Left hindlimb (tissue), 1 donor: ENCODE data around the gene AUNIP.

ENCODE experiments used
- DNase-seq: peaks from one replicate; pipeline ENCODE4 v3.0.0-alpha.2; 2018

The AUNIP gene

DNA sequence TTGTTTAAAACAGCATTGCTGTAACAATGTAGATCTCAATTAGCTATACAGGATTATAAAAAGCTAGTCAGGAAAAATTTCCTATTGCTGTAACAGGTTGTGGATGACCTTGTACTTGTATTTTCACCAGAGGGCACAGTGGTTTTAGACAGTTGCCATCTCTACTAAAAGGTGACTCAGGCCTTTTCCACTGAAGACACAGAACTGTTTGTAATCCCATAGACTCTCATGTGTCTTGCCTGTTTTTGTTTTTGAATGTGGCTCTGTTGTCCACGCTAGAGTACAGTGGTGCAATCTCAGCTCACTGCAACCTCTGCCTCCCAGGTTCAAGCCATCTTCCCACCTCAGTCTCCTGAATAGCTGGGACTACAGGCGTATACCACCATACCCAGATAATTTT lies 33.7 kb downstream of the AUNIP start:
- no peak for DNase-seq

DNA sequence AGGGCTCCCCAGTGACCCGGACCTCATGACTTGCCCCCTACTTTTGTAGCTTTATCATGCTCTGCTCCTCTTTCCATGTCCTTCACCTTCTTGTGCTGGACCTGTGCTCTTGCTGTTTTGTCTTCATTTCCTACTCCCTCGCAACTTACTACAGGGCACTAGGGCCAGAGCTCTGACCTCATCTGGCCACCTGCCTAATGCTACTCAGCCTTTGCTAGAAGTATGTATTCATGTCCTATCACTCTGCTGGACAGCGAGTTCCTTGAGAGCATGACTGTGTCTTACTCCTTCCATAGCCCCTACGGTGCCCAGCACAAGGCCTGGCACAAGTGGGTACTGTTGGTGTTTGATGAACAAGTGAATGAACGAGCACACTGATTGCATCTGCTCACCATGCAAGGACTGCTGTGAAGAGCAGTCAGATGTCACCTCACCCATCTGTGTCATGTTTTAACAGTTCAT lies 37.6 kb downstream of the AUNIP start:
- DNase-seq = no peak

DNA sequence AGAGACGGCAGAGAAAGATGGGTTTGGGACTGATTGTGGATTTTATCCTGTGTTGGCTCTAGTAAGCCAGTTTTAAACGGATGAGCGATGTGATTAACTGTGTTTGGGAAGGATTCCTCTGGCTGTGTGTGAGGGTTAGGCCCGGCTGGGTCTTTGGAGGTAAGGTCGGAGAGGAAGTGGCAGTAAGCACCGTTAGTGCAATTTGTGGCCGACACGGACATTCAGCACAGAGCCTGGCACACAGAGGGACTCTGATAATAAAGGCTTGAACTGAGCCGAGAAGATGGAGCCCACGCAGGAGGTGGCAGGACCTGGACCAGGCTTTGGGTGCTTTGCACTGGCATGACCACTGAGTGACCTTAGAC lies 38.2 kb downstream of the AUNIP start:
- DNase-seq = no peak

DNA sequence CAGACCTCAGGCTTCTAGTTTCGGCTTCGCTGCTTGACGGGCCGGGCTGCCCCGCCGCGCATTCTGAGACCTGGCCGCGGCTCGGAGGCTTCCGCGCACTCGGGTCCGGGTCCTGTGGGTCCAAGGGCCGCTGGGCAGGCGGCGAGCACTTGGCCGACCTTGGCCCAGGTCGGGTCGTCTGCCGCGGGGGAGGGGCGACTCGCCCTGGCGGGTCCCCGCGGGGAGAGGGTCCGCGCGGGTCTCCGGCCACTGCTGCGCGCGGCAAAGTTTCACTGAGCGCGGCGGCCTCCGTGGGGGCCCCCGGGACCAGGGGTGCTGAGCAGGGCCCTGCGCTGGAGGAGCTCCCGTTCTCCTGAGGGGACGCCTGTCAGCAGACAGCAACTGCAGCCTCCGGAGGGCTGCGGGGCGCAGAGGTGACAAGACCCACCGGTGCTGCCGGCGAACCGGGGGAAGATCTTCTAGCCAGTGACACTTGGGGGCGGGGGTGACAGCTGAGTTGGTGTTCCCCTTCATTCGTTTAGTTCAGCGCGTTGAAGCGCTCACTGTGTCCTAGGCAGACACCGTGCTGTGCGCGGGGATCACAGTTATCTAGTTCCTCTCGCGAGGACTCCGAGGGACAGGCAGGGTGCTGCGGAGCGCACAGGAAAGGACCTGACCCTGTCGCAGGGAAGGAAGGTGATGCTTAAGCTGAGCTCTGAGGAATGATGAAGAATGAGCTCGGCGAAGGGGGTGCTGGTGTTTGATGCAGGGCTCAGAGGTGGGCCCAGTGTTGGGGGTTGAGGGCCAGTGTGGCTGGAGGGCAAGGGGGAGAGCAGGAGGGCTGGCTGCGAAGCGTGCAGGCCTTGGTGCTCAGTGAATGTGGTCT lies 38.8 kb downstream of the AUNIP start:
- DNase-seq = no peak

GRCh38 chr1:25819491-25820246 lies 39.6 kb downstream of the AUNIP start, which contains the start of gene MTFR1L:
Gene MTFR1L (plus strand): TSS chr1:25819954. CDS start chr1:25823105, 3,151 bp downstream.
- peak; percentile 91 for DNase-seq

GRCh38 chr1:25818569-25818968 lies 40.7 kb downstream of the AUNIP start:
- no peak for DNase-seq

- no peak for DNase-seq
These were observed 41.3 kb downstream of the AUNIP start for GRCh38 chr1:25817840-25818501.

DNA sequence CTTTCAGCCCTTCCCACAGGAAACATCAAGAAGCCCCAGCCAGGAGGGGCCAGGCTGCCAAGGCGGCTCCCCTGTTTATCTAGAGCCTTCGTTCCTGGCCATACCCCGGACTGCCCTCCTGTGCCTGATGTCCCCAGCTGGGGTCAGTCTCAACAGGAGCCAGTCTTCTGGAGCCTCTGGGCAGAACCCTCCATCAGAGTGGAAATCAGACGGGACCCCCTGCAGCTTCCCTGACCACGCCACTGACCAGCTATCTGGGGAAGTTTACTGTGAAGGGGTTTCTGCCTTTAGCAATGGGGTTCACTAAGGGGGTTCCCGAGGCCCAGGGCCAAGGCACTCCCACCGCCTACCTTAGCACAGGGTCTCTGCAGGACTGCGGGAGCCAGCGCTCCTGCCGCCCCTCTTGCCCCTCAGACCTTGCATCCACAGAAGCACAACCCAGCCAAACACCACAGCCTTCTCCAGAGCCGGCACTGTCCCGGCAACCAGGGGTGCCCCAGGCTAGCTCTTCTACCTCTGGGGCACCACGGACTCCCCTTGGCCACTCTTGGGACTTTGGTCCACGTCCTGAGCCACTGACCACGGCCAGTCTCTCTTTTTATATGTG lies 43.0 kb downstream of the AUNIP start:
- no peak for DNase-seq

DNA sequence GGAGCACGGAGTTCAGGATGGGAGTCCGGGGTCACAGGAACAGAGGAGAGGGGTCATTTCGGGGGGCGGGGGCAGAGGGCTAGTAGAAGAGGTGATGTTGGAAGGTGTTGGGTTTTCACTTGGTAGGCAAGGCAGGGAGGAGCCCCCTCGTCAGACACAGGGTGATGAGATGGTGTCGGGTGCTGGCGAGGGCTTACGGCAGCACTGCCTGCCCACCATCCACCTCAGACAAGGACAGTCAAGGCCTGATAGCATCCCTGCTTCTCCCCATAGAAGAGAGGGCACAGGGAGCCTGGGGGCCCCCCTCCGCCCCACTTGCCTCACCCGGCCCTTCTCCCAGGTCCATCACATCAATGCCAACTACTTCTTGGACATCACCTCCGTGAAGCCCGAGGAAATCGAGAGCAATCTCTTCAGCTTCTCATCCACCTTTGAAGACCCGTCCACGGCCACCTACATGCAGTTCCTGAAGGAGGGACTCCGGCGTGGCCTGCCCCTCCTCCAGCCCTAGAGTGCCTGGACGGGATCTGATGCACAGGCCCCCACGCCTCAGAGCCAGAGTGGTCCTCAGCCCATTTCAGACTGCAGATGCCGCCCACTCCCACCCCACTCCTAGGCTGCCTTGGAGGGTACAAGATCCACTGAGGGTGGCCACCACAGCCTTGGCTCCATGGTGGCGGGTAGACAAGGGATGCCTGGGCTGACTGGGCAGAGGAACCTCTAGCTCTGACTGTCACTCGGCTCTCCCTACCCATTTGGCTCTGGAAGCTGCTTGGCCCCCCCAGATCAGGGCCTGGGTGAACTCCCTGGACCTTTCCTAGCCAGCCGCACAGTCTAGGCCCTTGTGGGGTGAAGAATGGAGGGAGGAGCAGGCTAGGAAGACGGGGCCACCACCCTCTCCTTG lies 43.8 kb downstream of the AUNIP start:
- no peak for DNase-seq

DNA sequence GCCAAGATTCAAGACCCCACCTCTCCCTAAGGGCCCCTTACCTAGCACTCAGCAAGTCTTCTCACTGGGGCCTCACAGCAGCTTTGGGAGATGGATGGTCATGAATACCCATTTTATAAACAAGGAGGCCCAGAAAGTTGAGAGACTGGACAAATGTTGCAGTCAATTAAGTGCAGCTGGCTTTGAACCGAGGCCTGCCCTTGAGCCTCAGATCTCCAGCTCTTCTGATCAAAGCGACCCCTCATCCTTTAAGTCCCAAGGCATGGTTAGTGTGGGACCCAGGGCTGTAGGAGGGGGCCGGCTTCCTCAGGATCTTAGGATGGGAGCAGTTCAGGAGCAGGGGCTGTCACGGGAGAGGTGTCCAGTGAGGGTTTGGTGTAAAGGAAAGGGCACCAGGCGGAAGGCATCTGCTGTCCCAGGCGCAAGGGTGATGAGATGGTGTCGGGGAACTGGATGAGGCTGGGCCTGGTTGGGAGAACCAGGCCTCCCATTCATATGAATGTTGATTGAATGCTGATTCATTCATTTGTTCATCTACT lies 44.6 kb downstream of the AUNIP start:
- DNase-seq = no peak

DNA sequence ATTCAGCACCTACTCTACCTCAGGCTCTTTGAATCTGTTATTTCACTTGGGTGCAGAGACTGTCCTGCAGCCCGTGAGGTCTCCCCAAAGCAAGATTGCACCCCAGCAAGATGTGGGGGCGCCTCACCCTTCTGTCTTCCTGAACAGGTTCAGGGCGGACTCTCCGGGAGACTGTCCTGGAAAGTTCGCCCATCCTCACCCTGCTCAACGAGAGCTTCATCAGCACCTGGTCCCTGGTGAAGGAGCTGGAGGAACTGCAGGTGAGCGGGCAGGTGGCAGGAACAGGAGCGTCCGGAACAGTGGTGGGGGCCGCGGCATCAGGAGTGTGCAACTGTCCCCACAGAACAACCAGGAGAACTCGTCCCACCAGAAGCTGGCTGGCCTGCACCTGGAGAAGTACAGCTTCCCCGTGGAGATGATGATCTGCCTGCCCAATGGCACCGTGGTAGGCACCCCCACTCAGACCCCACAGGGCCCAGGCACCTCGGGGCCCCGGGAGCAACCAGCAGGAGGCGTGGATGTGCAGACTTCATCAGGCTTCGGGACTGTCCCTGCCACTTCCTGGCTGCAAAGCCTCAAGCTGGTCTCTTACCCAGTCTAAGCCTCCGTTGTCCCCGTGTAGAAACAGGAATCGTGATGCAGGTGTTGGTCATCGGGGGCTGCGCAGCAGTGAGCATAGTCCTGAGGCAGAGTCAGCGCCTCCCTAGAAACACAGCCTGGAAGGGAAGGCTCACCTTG lies 45.4 kb downstream of the AUNIP start:
- DNase-seq = no peak

- DNase-seq = no peak
These were observed 46.1 kb downstream of the AUNIP start for GRCh38 chr1:25813071-25813733.

DNA sequence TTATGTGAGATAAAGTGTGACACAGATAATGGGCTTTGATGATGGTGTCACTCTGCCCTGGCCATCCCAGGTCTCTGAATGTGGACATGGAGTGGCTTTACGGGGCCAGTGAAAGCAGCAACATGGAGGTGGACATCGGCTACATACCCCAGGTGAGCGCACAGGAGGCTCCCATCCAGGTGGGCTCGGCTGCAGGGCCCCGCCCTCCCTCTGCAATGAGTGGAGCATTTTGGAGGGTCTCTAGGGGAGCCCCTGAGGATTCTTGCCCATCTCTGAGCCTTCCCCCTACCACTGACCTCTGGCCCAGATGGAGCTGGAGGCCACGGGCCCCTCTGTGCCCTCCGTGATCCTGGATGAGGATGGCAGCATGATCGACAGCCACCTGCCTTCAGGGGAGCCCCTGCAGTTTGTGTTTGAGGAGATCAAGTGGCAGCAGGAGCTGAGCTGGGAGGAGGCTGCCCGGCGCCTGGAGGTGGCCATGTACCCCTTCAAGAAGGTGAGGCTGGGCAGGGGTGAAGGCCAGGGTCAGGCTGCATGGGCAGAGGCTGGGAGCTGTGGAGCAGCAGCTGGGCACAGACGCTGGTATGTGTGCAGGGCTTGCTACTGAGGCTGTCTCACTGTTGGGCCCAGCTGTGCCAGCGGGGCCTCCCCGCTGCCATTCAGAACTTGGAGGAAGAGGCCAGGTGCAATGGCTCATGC lies 47.7 kb downstream of the AUNIP start:
- DNase-seq = no peak

DNA sequence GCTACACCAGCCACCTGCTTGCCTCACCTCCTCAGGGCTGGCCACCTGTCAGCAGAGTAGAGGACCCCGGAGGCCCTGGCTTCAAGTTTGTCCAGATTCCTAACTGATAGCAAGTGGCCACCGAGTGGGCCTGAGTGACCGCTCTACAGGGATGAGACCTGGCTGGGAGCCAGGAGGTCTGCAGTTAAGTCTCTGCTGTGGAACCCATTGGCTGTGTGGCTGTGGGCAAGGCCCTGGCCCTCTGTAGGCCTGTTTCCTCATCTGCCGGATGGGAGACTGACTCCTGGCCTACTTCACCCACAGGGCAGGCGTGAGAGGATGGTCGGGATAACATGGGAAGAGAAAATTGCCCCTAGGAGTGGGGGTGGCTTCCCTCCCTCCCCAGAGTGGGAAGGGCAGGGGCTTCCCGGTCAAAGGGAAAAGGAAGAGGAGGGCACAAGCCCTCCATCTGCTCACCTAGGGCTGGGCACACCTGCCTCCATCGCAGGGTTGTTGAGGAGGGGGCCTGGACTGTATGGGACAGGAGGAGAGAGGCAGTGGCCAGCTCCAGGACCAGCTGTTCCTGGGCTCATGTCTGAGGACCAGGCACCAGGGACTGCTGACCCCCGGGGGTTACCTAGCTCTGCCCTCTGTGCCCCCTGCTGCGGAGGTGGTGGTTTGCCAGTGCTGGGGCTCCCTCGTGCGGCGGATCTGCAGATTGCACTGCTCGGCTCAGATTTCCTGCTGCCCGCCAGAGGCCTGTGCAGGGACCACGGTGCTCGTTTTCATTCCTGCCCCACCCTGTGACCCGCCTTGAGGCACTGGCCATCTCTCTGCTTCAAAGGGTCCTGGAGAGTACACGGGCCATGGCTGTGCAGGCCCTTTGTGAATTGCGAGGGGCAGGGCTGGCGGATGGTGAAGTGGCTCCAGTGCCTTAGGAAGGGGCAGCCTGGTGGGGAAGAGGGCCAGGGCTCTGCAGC lies 48.6 kb downstream of the AUNIP start:
- DNase-seq = peak; percentile 73

DNA sequence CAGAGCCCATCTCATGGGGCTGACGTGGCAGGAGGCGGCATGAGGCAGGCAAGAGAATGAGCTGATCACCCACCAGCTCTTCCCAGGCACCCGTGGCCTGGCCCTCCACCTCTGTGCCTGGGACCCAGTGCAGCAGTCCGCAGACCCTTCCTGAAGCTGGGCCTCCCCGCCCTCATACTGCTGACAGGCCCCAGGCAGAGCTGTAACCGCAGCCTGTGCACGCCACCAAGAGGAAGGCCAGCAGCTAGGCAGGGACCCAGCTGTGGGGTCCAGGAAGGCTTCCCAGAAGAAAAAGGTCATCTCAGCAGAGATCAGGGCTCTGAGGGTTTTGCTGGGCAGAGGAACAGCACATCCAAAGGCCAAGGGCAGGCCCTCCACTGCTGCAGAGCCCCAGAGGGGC lies 49.3 kb downstream of the AUNIP start:
- DNase-seq = no peak

- no peak for DNase-seq
These were observed 49.9 kb downstream of the AUNIP start for GRCh38 chr1:25809283-25809926.

- DNase-seq = peak; percentile 36
These were observed 50.6 kb downstream of the AUNIP start for GRCh38 chr1:25808481-25809244.
